ENCODE measurements around the gene ASB6.
"Not testable (repeated sequence)": the region's sequence is repeated elsewhere in the genome, so short reads cannot be mapped to it uniquely, and the experiment has no call there.

ASB6 gene

GRCh38 chr9:129666575-129666974 lies 24.6 kb upstream of the ASB6 start:
- DNase-seq: no peak

- DNase-seq: no peak
Observed at GRCh38 chr9:129665814-129666520, 24.0 kb upstream of the ASB6 start.

- DNase-seq: no peak
Observed at GRCh38 chr9:129665389-129665775, 23.4 kb upstream of the ASB6 start, which contains the start of gene PRRX2. PRRX2 (plus strand) TSS chr9:129665647; CDS start chr9:129665868, 221 bp downstream.

- DNase-seq: no peak
Observed at GRCh38 chr9:129664746-129665388, 22.9 kb upstream of the ASB6 start.

GRCh38 chr9:129662239-129662638 lies 20.3 kb upstream of the ASB6 start:
- not testable (repeated sequence) for DNase-seq

GRCh38 chr9:129661029-129661428 lies 19.1 kb upstream of the ASB6 start:
- DNase-seq: no peak

GRCh38 chr9:129656795-129657390 lies 14.9 kb upstream of the ASB6 start:
- no peak for DNase-seq

GRCh38 chr9:129655696-129656095 lies 13.7 kb upstream of the ASB6 start:
- DNase-seq: no peak

GRCh38 chr9:129655154-129655553 lies 13.2 kb upstream of the ASB6 start:
- no peak for DNase-seq

- DNase-seq: no peak
Observed at GRCh38 chr9:129654554-129655040, 12.6 kb upstream of the ASB6 start.

- no peak for DNase-seq
Observed at GRCh38 chr9:129653823-129654553, 12.0 kb upstream of the ASB6 start.

- DNase-seq: no peak
Observed at GRCh38 chr9:129650680-129651235, 8.8 kb upstream of the ASB6 start.

GRCh38 chr9:129649726-129650679 lies 8.1 kb upstream of the ASB6 start:
- no peak for DNase-seq

- no peak for DNase-seq
Observed at GRCh38 chr9:129648764-129649115, 6.8 kb upstream of the ASB6 start.

- DNase-seq: no peak
Observed at GRCh38 chr9:129648092-129648763, 6.3 kb upstream of the ASB6 start.

GRCh38 chr9:129647635-129648034 lies 5.7 kb upstream of the ASB6 start:
- no peak for DNase-seq

- no peak for DNase-seq
Observed at GRCh38 chr9:129646654-129647053, 4.7 kb upstream of the ASB6 start.

GRCh38 chr9:129646252-129646651 lies 4.3 kb upstream of the ASB6 start:
- no peak for DNase-seq

- no peak for DNase-seq
Observed at GRCh38 chr9:129644902-129645301, 3.0 kb upstream of the ASB6 start.

- DNase-seq: no peak
Observed at GRCh38 chr9:129644365-129644764, 2.4 kb upstream of the ASB6 start.

GRCh38 chr9:129643706-129644105 lies 1.8 kb upstream of the ASB6 start:
- DNase-seq: no peak

Data from GOT3 (cell line).